ENCODE data around the gene SORBS1.

Gene SORBS1

GRCh38 chr10:95456516-95456915, 104.7 kb downstream of the SORBS1 start:
- no peak for DNase-seq

- no peak for DNase-seq
These were observed 106.2 kb downstream of the SORBS1 start for GRCh38 chr10:95454940-95455339.

- DNase-seq, result no peak
These were observed 106.8 kb downstream of the SORBS1 start for GRCh38 chr10:95454356-95454755.

GRCh38 chr10:95451568-95452524, 109.3 kb downstream of the SORBS1 start:
- DNase-seq, result no peak

- no peak for DNase-seq
These were observed 110.0 kb downstream of the SORBS1 start for GRCh38 chr10:95451150-95451549.

- DNase-seq, result no peak
These were observed 111.0 kb downstream of the SORBS1 start for GRCh38 chr10:95450188-95450587.

GRCh38 chr10:95447685-95448084, 113.5 kb downstream of the SORBS1 start:
- no peak for DNase-seq

- no peak for DNase-seq
These were observed 115.2 kb downstream of the SORBS1 start for GRCh38 chr10:95445837-95446486.

GRCh38 chr10:95445223-95445836, 115.8 kb downstream of the SORBS1 start:
- no peak for DNase-seq

GRCh38 chr10:95444792-95445191, 116.4 kb downstream of the SORBS1 start:
- DNase-seq, result no peak

- no peak for DNase-seq
These were observed 117.5 kb downstream of the SORBS1 start for GRCh38 chr10:95443636-95444035.

GRCh38 chr10:95442341-95442740, 118.8 kb downstream of the SORBS1 start:
- no peak for DNase-seq

GRCh38 chr10:95441547-95441923, 119.6 kb downstream of the SORBS1 start:
- DNase-seq, result no peak

GRCh38 chr10:95440756-95441546, 120.2 kb downstream of the SORBS1 start:
- DNase-seq, result no peak

GRCh38 chr10:95440038-95440725, 121.0 kb downstream of the SORBS1 start:
- no peak for DNase-seq

- DNase-seq, result no peak
These were observed 122.4 kb downstream of the SORBS1 start for GRCh38 chr10:95438781-95439180.

GRCh38 chr10:95437669-95438068, 123.5 kb downstream of the SORBS1 start:
- no peak for DNase-seq

GRCh38 chr10:95435548-95436279, 125.5 kb downstream of the SORBS1 start:
- DNase-seq, result no peak

GRCh38 chr10:95434583-95434982, 126.6 kb downstream of the SORBS1 start:
- no peak for DNase-seq

GRCh38 chr10:95431900-95432342, 129.2 kb downstream of the SORBS1 start:
- DNase-seq, result no peak

- DNase-seq, result no peak
These were observed 130.8 kb downstream of the SORBS1 start for GRCh38 chr10:95430231-95430951.
